CD4-positive, CD25-positive, alpha-beta regulatory T cell (primary cell): ENCODE data around the gene LUC7L2. TPM values are rescaled to one million over a fixed set of nuclear protein-coding genes. Genes with fewer than 3 reads are reported as not detected.
A peak's percentile ranks its signal among the peaks of the same experiment; 100 is the strongest.

Experiments used
- ATAC-seq, 2 donors: fragments of 150-1000 bp; cut with Tn5 transposase; one replicate each; pipeline ENCODE4 v1.10.0; 2021; ENCODE audit warnings: low read depth in 2 of 2, moderate number of reproducible peaks in 2 of 2, moderate library complexity in 1 of 2
- DNase-seq, 3 donors: peaks; one replicate each; pipeline versions ENCODE4 v3.0.0 to v3.0.0-alpha.2; 2012 to 2022; ENCODE audit warnings: mixed read lengths in 1 of 3
- H3K27ac ChIP-seq: one replicate; pipeline ENCODE4 v1.7.0; 2013; ENCODE audit warnings: mild to moderate bottlenecking, low read length; ENCODE audit not compliant: insufficient read depth, poor library complexity, severe bottlenecking
- H3K27me3 ChIP-seq: one replicate; pipeline ENCODE4 v1.7.0; 2013; ENCODE audit warnings: low read length; ENCODE audit not compliant: control insufficient read depth, insufficient read depth
- H3K36me3 ChIP-seq: one replicate; pipeline ENCODE4 v1.7.0; 2013; ENCODE audit warnings: mild to moderate bottlenecking, low read length, moderate library complexity; ENCODE audit not compliant: control insufficient read depth, insufficient read depth
- H3K4me1 ChIP-seq: 2 replicates; pipeline ENCODE4 v1.7.0; 2013; ENCODE audit warnings: mild to moderate bottlenecking, low read length; ENCODE audit not compliant: insufficient read depth, control insufficient read depth, poor library complexity, severe bottlenecking
- H3K4me3 ChIP-seq: one replicate; pipeline ENCODE4 v1.7.0; 2013; ENCODE audit warnings: low read depth, mild to moderate bottlenecking, low read length, moderate library complexity
- H3K9me3 ChIP-seq, 2 experiments: 1 replicate in 1 of 2; 2 replicates in 1 of 2; pipeline ENCODE4 v1.7.0; 2013; ENCODE audit warnings: low read length in 2 of 2, mild to moderate bottlenecking in 1 of 2, moderate library complexity in 1 of 2; ENCODE audit not compliant: control insufficient read depth in 2 of 2
- H3K27ac Mint-ChIP-seq, 3 donors: one replicate each; pipeline ENCODE4 v1.8.0; 2020 to 2022; ENCODE audit warnings: mild to moderate bottlenecking in 3 of 3, mixed read lengths in 3 of 3, moderate library complexity in 2 of 3
- H3K27me3 Mint-ChIP-seq: one replicate; pipeline ENCODE4 v1.8.0; 2022; ENCODE audit warnings: mild to moderate bottlenecking, mixed read lengths
- H3K36me3 Mint-ChIP-seq: one replicate; pipeline ENCODE4 v1.8.0; 2020; ENCODE audit warnings: mixed read lengths
- H3K4me1 Mint-ChIP-seq, 4 donors: one replicate each; pipeline ENCODE4 v1.8.0; 2020 to 2022; ENCODE audit warnings: mixed read lengths in 4 of 4, mild to moderate bottlenecking in 1 of 4
- H3K4me3 Mint-ChIP-seq, 4 donors: one replicate each; pipeline ENCODE4 v1.8.0; 2020 to 2022; ENCODE audit warnings: mild to moderate bottlenecking in 4 of 4, mixed read lengths in 4 of 4, moderate library complexity in 3 of 4
- H3K9me3 Mint-ChIP-seq, 7 donors: one replicate each; pipeline ENCODE4 v1.8.0; 2020 to 2022; ENCODE audit warnings: mixed read lengths in 7 of 7, mild to moderate bottlenecking in 3 of 7, moderate library complexity in 2 of 7
- polyA plus RNA-seq, 4 donors: library from polyadenylated mRNA; unstranded; fragments of 300-500 nt; fragmentation: Illumina TruSeq; gene quantifications; one replicate each; pipeline ENCODE4 v1.2.3, GENCODE V29; 2021
- total RNA-seq: library from RNA; stranded (reverse); gene quantifications from one replicate; pipeline ENCODE4 v1.2.3, GENCODE V29; 2022

The LUC7L2 gene
- total and polyA plus RNA-seq, 5 donors from 2014 or later, result 56.9 to 190 (median 60.7) TPM

GRCh38 chr7:139431459-139431858 is 71.8 kb downstream of the LUC7L2 start:
- Mint-ChIP-seq H3K4me3 (no peak overlapping the region), H3K27me3 (no peaks in the 10 kb centered on the region), H3K9me3 (no peaks in the 10 kb centered on the region), H3K4me1 (peaks cover 7 to 12% (median 10%) of the 10 kb centered on the region in 4 donors), H3K36me3 (peaks cover 14% of the 10 kb centered on the region), H3K27ac (peak overlapping the region in 1 of 3 donors; percentile 31)
- no peaks in the 10 kb centered on the region for H3K27me3 ChIP-seq
- peaks cover 8% of the 10 kb centered on the region for H3K36me3 ChIP-seq
- no peak overlapping the region for H3K27ac ChIP-seq
- H3K9me3 ChIP-seq, result no peaks in the 10 kb centered on the region
- no peak for ATAC-seq
- H3K4me3 ChIP-seq, result no peak overlapping the region
- no peak for DNase-seq
- peaks cover 5% of the 10 kb centered on the region for H3K4me1 ChIP-seq

DNA sequence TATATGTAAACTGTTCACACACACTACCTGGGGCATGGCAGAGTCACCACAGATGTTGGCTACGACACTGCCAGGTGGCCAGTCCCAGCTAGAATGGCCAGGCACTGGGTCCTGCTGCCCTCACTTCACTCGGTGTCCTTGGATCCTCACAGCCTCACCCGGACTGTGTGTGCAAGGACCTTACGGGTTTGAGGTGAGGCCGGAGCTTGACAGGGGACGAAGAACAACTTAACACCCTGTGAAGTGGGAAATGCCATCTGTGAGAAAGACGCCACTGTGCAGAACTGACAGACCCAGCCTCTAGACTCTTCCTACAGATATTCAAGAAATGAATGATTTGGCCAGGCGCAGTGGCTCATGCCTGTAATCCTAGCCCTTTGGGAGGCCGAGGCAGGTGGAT is 77.1 kb downstream of the LUC7L2 start:
- Mint-ChIP-seq H3K4me3 (no peak overlapping the region), H3K4me1 (peaks cover 7 to 12% (median 9%) of the 10 kb centered on the region in 4 donors), H3K9me3 (peaks cover 0 to 3% (median 0%) of the 10 kb centered on the region in 7 donors), H3K36me3 (peaks cover 9% of the 10 kb centered on the region), H3K27ac (no peak overlapping the region), H3K27me3 (no peaks in the 10 kb centered on the region)
- H3K36me3 ChIP-seq, result no peaks in the 10 kb centered on the region
- no peak overlapping the region for H3K27ac ChIP-seq
- H3K27me3 ChIP-seq, result no peaks in the 10 kb centered on the region
- H3K4me3 ChIP-seq, result no peak overlapping the region
- no peak for DNase-seq
- H3K9me3 ChIP-seq, result no peaks in the 10 kb centered on the region
- peaks cover 5% of the 10 kb centered on the region for H3K4me1 ChIP-seq
- no peak for ATAC-seq

DNA sequence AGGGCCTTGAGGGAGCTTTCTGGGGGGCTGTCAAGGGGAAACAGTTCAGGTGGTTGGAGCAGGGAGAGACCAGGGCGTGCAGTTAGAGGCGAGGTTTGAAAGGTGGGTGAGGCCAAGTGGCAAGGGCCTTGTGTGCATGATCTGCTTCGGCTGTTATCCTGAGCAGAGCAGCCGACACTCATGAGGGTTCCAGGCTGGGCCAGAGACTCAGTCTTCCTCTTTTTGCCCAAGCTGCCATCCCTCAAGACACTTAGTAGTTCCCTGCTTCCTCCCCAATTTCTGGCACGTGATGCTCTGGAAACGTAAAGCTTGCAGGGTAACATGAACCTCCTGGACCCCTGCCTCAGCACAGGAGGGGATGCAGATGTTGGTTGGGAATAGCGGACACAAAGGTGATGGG is 79.7 kb downstream of the LUC7L2 start:
- H3K27me3 ChIP-seq, result no peaks in the 10 kb centered on the region
- H3K9me3 ChIP-seq, result no peaks in the 10 kb centered on the region
- peaks cover 0 to 3% (median 0%) of the 10 kb centered on the region in 7 donors for H3K9me3 Mint-ChIP-seq
- ATAC-seq, result no peak
- no peak overlapping the region for H3K4me3 ChIP-seq
- DNase-seq, result no peak
- no peak overlapping the region for H3K4me3 Mint-ChIP-seq
- peaks cover 4 to 6% (median 4%) of the 10 kb centered on the region in 4 donors for H3K4me1 Mint-ChIP-seq
- no peak overlapping the region for H3K27ac ChIP-seq
- H3K36me3 ChIP-seq, result no peaks in the 10 kb centered on the region
- H3K27ac Mint-ChIP-seq, result no peak overlapping the region
- no peaks in the 10 kb centered on the region for H3K27me3 Mint-ChIP-seq
- peaks cover 3% of the 10 kb centered on the region for H3K36me3 Mint-ChIP-seq
- peaks cover 3% of the 10 kb centered on the region for H3K4me1 ChIP-seq

GRCh38 chr7:139441961-139442360 is 82.3 kb downstream of the LUC7L2 start:
- Histone ChIP-seq H3K36me3 (no peaks in the 10 kb centered on the region), H3K27ac (no peak overlapping the region), H3K4me3 (no peak overlapping the region), H3K9me3 (no peaks in the 10 kb centered on the region), H3K27me3 (no peaks in the 10 kb centered on the region), H3K4me1 (no peaks in the 10 kb centered on the region)
- Mint-ChIP-seq H3K4me3 (no peak overlapping the region), H3K4me1 (no peaks in the 10 kb centered on the region), H3K36me3 (peaks cover 3% of the 10 kb centered on the region), H3K9me3 (peaks cover 0 to 3% (median 0%) of the 10 kb centered on the region in 7 donors), H3K27me3 (no peaks in the 10 kb centered on the region), H3K27ac (peak overlapping the region in 2 of 3 donors; percentile 39 to 53)
- ATAC-seq, result no peak
- DNase-seq, result no peak

- Mint-ChIP-seq H3K4me3 (no peak overlapping the region), H3K4me1 (no peaks in the 10 kb centered on the region), H3K36me3 (no peaks in the 10 kb centered on the region), H3K27me3 (no peaks in the 10 kb centered on the region), H3K9me3 (peaks cover 0 to 2% (median 0%) of the 10 kb centered on the region in 7 donors), H3K27ac (no peak overlapping the region)
- Histone ChIP-seq H3K27me3 (no peaks in the 10 kb centered on the region), H3K4me1 (no peaks in the 10 kb centered on the region), H3K4me3 (no peak overlapping the region), H3K9me3 (no peaks in the 10 kb centered on the region), H3K36me3 (no peaks in the 10 kb centered on the region), H3K27ac (no peak overlapping the region)
- ATAC-seq (no peak), DNase-seq (no peak)
Measured at GRCh38 chr7:139446051-139446890, 86.6 kb downstream of the LUC7L2 start.

DNA sequence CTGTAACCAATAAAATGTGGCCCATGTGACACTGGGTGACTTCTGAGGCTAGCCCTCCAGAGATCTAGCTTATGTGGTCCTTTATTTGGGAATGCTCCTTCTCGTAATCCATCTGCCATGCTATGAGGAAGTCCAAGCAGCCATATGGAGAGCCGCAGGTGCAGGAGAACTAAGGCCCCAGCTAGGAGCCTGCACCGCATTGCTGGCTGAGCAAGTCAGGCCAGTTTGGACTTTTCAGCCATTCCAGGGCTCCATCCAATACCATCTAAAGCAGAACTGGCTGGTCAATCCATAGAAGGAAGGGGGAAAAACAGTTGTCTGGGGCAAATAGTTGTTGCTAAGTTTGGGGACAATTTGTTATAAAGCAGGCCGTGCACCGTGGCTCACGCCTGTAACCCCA is 91.2 kb downstream of the LUC7L2 start:
- Mint-ChIP-seq H3K36me3 (no peaks in the 10 kb centered on the region), H3K27ac (no peak overlapping the region), H3K27me3 (no peaks in the 10 kb centered on the region), H3K4me1 (no peaks in the 10 kb centered on the region), H3K4me3 (no peak overlapping the region), H3K9me3 (peaks cover 0 to 2% (median 0%) of the 10 kb centered on the region in 7 donors)
- Histone ChIP-seq H3K9me3 (no peaks in the 10 kb centered on the region), H3K27me3 (no peaks in the 10 kb centered on the region), H3K36me3 (no peaks in the 10 kb centered on the region), H3K4me1 (no peaks in the 10 kb centered on the region), H3K27ac (no peak overlapping the region), H3K4me3 (no peak overlapping the region)
- ATAC-seq (no peak), DNase-seq (no peak)

GRCh38 chr7:139451638-139452037 is 91.9 kb downstream of the LUC7L2 start:
- Histone ChIP-seq H3K27me3 (no peaks in the 10 kb centered on the region), H3K4me1 (no peaks in the 10 kb centered on the region), H3K36me3 (no peaks in the 10 kb centered on the region), H3K27ac (no peak overlapping the region), H3K9me3 (no peaks in the 10 kb centered on the region), H3K4me3 (no peak overlapping the region)
- Mint-ChIP-seq H3K9me3 (peaks cover 0 to 2% (median 0%) of the 10 kb centered on the region in 7 donors), H3K4me1 (no peaks in the 10 kb centered on the region), H3K27me3 (no peaks in the 10 kb centered on the region), H3K36me3 (no peaks in the 10 kb centered on the region), H3K4me3 (no peak overlapping the region), H3K27ac (no peak overlapping the region)
- DNase-seq, result no peak
- no peak for ATAC-seq
